Effector memory CD4-positive, alpha-beta T cell (primary cell): Measurements from ENCODE around the gene SELL.

Experiments used
- DNase-seq, 3 donors: peaks; one replicate each; pipeline ENCODE4 v3.0.0-alpha.2; 2020
- H3K27ac ChIP-seq: 2 replicates; pipeline ENCODE4 v1.7.0; 2013; ENCODE audit warnings: mild to moderate bottlenecking, low read length, moderate library complexity; ENCODE audit not compliant: insufficient read depth, poor library complexity, severe bottlenecking
- H3K27me3 ChIP-seq: replicated peaks from 2 replicates; pipeline ENCODE4 v1.7.0; 2013; ENCODE audit warnings: mild to moderate bottlenecking, low read length; ENCODE audit not compliant: insufficient read depth, control insufficient read depth, poor library complexity, severe bottlenecking
- H3K36me3 ChIP-seq: 2 replicates; pipeline ENCODE4 v1.7.0; 2013; ENCODE audit warnings: mild to moderate bottlenecking, low read length, moderate library complexity; ENCODE audit not compliant: control insufficient read depth, insufficient read depth
- H3K4me1 ChIP-seq: 2 replicates; pipeline ENCODE4 v1.7.0; 2013; ENCODE audit warnings: low read length, mild to moderate bottlenecking; ENCODE audit not compliant: control insufficient read depth, insufficient read depth, poor library complexity, severe bottlenecking
- H3K4me3 ChIP-seq: 2 replicates; pipeline ENCODE4 v1.7.0; 2013; ENCODE audit warnings: low read length, low read depth, mild to moderate bottlenecking; ENCODE audit not compliant: insufficient read depth, poor library complexity, severe bottlenecking
- H3K9me3 ChIP-seq: 2 replicates; pipeline ENCODE4 v1.7.0; 2013; ENCODE audit warnings: mild to moderate bottlenecking, low read length, moderate library complexity; ENCODE audit not compliant: control insufficient read depth
- total RNA-seq, 3 donors: gene quantifications; one replicate each; lab custom pipeline; 2026; lab: John Stamatoyannopoulos, UW

The SELL gene
- 75.3 to 314 (median 181) reads per million in 3 donors for total RNA-seq

DNA sequence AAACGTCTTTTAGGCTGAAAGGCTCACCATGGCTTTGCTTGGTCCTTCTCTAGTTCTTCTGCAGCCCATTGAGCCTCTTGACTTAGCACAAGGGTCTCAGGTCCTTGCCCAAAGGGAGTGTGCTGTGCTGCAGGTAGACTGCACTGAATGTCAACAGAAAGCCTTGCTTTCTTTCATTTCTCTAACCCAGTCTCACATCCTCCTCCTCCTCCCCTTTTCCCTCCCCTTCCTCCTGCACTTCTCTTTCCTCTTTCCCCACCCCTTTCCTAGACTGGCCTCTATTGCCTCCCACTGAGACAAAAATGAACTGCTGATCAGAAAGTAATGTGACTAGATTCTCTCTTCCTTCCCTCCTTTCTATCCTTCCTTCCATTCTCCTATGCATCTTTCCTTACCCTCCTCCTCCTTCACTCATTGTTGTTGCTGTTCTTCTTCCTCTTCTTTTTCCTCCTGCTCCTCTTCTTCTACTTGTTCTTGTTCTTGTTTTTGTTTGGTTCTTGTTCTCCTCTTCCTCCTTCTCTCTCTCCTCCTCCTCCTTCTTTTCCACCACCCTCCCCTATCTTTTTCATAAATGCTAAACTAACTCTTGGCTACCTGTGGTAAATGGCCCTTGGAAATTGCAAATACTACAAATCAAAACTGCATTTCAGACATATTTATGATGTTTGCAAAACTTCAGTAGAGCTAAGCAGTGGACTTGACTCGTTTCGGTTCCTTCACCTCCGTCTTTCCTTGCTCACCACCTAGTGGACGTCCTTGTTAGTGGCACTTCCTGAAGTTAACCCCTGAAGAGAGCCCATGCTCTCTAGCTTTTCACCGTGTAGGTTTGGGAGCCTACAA is at the start of gene SELL:
SELL (minus strand) TSS at position 152 of the 840 bp plus-strand sequence; CDS start at position 30, 122 bp downstream.
- Histone ChIP-seq H3K36me3 (peaks cover 9% of the 10 kb centered on the region), H3K4me3 (peak within 1 kb of the TSS; percentile 35), H3K27ac (peak within 1 kb of the TSS; percentile 47), H3K9me3 (no peaks in the 10 kb centered on the region), H3K27me3 (no peaks in the 10 kb centered on the region), H3K4me1 (peaks cover 13% of the 10 kb centered on the region)
- DNase-seq = peak; percentile 38 to 51 (median 51)

DNA sequence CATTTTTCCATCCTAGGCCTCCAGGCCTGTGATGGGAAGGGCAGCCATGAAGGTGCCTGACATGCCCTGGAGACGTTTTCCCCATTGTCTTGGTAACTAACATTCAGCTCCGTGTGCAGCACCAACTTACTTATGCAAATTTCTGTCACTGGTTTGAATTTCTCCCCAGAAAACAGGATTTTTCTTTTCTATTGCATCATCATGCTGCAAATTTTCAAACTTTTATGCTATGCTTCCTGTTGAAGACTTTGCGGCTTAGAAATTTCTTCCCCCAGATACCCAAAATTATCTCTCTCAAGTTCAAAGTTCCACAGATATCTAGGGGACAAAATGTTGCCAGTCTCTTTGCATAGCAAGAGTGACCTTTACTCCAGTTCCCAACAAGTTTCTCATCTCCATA is 47.6 kb upstream of the SELL start:
- Histone ChIP-seq H3K27me3 (no peaks in the 10 kb centered on the region), H3K4me3 (no peak overlapping the region), H3K9me3 (no peaks in the 10 kb centered on the region), H3K36me3 (no peaks in the 10 kb centered on the region), H3K27ac (no peak overlapping the region), H3K4me1 (no peaks in the 10 kb centered on the region)
- DNase-seq = no peak

DNA sequence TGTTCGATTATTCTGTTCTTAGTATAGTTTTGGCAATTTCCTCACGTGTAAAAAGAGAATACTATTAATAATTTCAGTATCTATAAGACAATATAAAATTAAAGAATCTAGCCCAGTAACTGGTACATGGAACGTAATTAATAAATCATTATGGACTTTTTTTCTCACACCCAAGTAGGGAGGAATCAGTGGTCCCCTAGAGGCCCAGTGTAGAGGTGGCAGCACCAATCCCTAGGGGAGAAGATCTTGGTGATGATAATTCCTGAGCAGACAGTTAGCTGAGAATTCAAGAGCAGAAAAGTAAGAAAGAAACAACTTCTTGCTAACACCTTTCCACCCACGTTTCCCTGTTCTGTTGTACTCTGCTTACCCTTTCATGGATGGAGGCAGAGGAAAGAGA is 42.1 kb upstream of the SELL start:
- Histone ChIP-seq H3K27me3 (no peaks in the 10 kb centered on the region), H3K9me3 (no peaks in the 10 kb centered on the region), H3K4me3 (no peak overlapping the region), H3K4me1 (no peaks in the 10 kb centered on the region), H3K27ac (no peak overlapping the region), H3K36me3 (no peaks in the 10 kb centered on the region)
- DNase-seq = no peak

DNA sequence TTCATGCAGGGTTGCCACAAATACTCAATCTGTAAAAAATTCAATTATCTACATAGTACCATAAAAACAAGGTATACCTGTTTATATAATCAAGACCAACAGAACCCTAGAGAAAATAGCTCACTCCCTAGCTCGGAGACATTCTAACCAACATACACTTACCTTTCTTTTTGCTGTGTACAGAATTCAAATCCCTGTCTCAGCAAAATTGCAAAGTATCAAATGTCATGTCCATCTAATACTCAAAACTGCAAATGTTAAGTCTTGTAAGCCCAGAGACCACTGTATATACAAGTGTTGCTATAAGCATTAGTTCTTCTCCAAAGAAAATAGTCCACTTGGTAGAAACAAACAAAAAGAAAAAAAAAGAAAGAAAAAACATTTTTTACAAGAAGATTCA is 38.6 kb upstream of the SELL start:
- Histone ChIP-seq H3K4me3 (no peak overlapping the region), H3K4me1 (no peaks in the 10 kb centered on the region), H3K9me3 (no peaks in the 10 kb centered on the region), H3K36me3 (no peaks in the 10 kb centered on the region), H3K27me3 (no peaks in the 10 kb centered on the region), H3K27ac (no peak overlapping the region)
- no peak for DNase-seq

DNA sequence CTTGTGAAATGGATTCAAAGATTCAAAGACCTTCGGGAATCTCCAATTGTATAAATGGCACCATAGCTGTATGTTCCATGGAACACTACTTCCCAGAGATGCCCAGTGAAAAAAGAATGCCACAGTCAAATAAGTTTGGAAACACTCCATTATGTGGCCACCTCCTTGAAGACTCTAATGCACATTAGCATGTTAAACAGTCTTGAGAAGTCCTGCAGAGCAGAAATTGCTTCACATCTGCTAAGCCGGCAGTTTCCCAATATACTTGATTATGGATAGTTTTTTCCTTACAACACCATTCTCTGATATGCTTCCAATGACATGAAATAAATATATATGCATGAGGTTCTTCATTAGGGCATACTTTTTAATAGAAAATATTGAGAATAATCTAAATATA is 35.1 kb upstream of the SELL start:
- no peaks in the 10 kb centered on the region for H3K36me3 ChIP-seq
- DNase-seq = no peak
- H3K4me3 ChIP-seq = no peak overlapping the region
- H3K27ac ChIP-seq = no peak overlapping the region
- H3K4me1 ChIP-seq = no peaks in the 10 kb centered on the region
- no peaks in the 10 kb centered on the region for H3K27me3 ChIP-seq
- no peaks in the 10 kb centered on the region for H3K9me3 ChIP-seq

DNA sequence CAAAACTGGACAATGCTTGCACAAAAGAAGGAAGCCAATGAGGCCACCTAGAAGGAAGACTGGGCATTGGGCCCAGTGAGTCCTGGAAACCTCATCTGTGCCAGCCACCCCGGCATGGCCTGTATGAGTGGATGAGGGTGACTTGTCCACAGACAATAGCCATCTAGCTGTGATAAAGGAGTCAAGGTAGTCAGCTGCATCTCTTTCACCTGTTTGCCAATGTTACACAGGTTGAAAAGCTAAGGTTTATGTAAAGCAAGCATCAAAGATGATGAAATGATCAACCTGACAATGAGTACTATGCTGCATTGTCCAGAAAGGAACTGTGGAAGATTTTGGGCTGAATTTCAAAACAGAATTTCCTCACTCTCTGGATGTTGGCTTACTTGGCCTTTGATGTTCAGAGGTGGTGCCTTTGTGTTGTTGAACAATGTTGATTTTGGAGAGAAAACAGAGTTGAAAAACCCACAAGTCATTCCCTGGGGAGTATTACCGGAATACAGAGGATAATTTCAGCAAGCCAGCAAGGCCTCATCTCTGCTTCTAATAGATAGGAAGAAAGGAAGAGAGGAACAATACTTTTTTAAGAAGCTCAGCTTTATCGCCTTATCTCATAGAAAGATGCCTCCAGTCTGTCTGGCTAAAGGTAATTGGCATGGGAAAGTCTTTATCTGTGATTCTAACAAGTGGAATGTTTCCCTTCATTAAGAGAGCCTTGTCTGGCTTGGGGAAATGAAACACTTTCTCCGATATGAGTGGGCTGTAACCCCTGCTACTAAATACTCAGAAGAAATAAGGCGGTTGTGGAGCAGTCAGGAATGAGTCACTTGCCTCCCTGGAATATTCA is 33.8 kb upstream of the SELL start:
- no peak for DNase-seq
- H3K9me3 ChIP-seq = no peaks in the 10 kb centered on the region
- H3K36me3 ChIP-seq = no peaks in the 10 kb centered on the region
- H3K4me3 ChIP-seq = no peak overlapping the region
- H3K27me3 ChIP-seq = no peaks in the 10 kb centered on the region
- H3K4me1 ChIP-seq = no peaks in the 10 kb centered on the region
- H3K27ac ChIP-seq = no peak overlapping the region

DNA sequence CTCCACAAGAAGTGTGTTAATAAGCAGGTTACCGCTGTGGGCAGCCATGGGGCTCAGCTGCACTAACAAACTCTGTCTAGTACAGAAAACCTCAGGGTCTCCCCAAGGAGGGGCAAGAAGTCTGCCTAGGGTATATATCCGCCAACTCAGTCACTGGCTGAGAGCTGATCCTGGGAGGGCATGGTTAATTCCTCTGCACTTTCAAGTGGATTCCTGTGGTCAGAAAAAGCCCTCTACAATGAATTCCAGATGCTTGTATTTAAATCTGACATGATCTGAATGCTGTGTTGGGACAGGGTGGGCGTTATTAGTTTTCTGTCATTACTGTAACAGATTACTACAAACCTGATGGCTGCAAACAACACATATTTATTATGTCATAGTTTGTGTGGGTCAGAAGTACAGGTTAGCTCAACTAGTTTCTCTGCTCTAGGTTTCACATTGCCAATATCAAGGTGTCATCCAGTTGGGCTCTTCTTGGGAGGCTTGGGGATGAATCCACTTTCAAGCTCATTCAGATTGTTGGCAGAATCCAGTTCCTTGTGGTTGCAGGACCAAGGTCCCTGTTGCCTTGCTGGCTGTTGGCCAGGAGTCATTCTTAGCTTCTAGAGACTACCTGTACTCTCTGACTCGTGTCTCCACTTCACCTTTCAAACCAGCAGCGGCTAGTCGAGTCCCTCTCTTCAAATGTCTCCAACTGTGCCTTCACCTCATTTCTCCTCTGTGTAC is 30.4 kb upstream of the SELL start:
- no peaks in the 10 kb centered on the region for H3K9me3 ChIP-seq
- no peaks in the 10 kb centered on the region for H3K4me1 ChIP-seq
- H3K27ac ChIP-seq = no peak overlapping the region
- H3K4me3 ChIP-seq = no peak overlapping the region
- H3K27me3 ChIP-seq = no peaks in the 10 kb centered on the region
- no peak for DNase-seq
- H3K36me3 ChIP-seq = no peaks in the 10 kb centered on the region

DNA sequence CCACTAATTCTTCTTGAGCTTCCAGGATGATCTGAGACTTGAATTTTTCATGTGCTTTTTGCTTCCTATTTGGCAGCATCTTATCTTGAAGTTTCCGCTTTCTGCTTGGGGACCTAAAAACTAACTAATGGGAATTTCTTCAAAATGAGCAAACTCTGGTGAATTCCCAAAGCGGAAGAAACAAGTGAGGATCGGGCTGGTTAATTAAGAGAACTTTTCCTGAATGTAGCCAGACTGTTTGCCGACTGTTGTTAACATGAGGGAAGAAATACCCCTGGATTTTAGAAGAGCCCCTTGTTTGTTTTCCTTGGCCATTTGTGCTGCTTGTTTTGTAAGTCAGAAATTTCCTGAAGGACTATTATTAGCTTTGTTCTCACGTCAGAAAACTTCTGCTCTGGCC is 28.6 kb upstream of the SELL start:
- no peak for DNase-seq

DNA sequence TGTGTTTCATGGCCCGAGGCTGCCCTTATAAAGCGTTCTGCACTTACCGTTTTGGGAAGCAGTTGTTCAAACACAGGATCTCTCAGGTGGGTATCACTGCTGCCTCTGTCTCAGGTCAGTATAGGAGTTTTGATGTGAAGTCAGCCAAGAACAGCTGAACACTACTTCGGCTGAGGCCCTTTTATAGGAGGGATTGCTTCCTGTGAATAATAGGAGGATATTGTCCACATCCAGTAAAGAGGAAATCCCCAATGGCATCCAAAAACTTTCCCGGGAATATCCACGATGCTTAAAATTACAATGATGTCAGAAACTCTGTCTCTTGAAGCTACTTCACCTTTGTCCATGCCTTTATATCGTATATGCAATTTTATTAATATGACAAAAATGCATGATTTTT is 22.5 kb upstream of the SELL start, which contains the start of gene SELE:
SELE (minus strand) TSS at position 156 of the 400 bp plus-strand sequence. CDS start 467 bp downstream, outside the sequence.
- no peaks in the 10 kb centered on the region for H3K36me3 ChIP-seq
- no peak within 1 kb of the TSS for H3K27ac ChIP-seq
- H3K4me3 ChIP-seq = no peak within 1 kb of the TSS
- H3K4me1 ChIP-seq = no peaks in the 10 kb centered on the region
- DNase-seq = no peak
- no peaks in the 10 kb centered on the region for H3K27me3 ChIP-seq
- H3K9me3 ChIP-seq = no peaks in the 10 kb centered on the region

More for the DNA sequence above, 28.6 kb upstream of the SELL start:
- Histone ChIP-seq H3K9me3 (no peaks in the 10 kb centered on the region), H3K27ac (no peak overlapping the region), H3K36me3 (no peaks in the 10 kb centered on the region), H3K4me1 (no peaks in the 10 kb centered on the region), H3K27me3 (no peaks in the 10 kb centered on the region), H3K4me3 (no peak overlapping the region)
